Measurements from ENCODE around the gene PREX1.
A peak's percentile ranks its signal among the peaks of the same experiment; 100 is the strongest.

PREX1 gene

GRCh38 chr20:48631114-48632016 lies 196.4 kb downstream of the PREX1 start:
- DNase-seq = no peak

DNA sequence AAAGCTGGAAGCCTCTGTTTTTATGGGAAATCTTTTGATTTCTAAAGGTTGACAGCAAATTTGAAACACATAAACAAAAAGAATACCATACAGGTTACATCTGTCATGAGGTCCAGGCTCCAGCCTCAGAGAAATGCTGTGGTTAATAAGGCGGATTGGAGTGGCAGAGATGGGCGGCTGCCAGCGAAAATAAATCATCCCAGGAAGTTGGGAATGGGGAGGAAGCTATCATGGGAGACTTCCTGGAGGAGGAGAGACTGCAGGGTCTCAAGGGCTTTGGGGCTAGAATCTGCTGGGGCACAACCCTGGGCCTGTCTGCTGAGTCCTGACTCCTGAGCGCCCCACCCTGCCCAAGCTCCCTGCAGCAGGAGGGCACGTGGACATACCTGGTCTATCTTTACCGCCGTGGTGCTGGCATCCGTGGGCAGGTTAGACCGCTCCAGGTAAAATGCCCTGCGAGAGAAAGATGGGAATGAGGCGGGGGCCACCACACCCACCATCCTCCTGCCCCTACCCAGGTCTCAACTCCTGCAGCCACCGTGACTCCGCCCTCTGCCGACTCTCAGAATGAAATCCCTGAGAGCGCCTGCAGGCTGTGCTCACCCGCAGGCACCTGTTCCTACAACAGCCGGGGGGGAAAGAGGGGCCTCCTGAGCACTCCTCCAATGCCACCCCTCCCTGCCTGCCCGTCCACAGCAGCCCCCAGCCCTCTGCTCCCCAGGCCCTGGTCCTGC lies 197.3 kb downstream of the PREX1 start:
- no peak for DNase-seq

- DNase-seq = no peak
These were observed 197.9 kb downstream of the PREX1 start for GRCh38 chr20:48629960-48630315.

- no peak for DNase-seq
These were observed 198.5 kb downstream of the PREX1 start for GRCh38 chr20:48629069-48629959.

DNA sequence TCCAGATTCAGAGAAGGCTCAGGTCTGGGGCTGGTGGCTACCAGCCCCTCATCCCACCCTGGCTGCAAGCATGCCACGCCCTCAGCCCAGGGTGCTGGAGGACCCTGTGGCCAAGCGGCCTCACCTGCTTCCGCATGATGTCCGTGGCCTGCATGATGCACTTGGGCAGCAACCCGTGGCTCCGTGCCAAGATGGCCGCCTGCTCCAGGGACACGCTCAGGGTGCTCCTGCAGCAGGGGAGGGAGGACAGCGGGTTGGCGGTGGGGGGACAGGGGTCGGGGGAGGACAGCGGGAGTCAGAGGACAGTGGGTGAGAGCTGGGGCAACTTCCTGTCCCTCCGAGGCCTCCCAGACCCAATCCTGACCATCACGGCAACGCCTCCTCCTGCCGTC lies 200.1 kb downstream of the PREX1 start:
- no peak for DNase-seq

GRCh38 chr20:48626938-48627736 lies 200.7 kb downstream of the PREX1 start:
- DNase-seq = no peak

- peak in 1 of 4 experiments; percentile 8 for DNase-seq
These were observed 201.4 kb downstream of the PREX1 start for GRCh38 chr20:48626226-48626937.

GRCh38 chr20:48625136-48625900 lies 202.5 kb downstream of the PREX1 start:
- no peak for DNase-seq

- DNase-seq = no peak
These were observed 203.3 kb downstream of the PREX1 start for GRCh38 chr20:48624315-48625020.

DNA sequence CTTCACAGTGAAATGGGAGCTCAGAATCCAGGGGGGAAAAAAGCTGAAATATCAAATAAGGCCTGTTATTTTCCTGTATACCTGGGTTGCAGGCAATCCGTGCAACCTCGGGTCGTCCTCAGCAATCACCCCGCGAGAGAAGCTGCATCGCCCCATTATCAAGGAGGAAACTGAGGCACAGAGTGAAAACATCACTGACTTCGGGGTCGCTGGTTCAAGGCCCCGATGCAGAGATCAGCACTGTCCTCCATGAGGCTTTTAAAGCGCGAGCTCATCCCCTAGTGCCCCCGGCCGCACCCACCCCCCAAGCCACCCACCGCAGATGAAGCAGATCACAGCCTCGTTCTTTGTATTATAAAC lies 203.9 kb downstream of the PREX1 start:
- no peak for DNase-seq

DNA sequence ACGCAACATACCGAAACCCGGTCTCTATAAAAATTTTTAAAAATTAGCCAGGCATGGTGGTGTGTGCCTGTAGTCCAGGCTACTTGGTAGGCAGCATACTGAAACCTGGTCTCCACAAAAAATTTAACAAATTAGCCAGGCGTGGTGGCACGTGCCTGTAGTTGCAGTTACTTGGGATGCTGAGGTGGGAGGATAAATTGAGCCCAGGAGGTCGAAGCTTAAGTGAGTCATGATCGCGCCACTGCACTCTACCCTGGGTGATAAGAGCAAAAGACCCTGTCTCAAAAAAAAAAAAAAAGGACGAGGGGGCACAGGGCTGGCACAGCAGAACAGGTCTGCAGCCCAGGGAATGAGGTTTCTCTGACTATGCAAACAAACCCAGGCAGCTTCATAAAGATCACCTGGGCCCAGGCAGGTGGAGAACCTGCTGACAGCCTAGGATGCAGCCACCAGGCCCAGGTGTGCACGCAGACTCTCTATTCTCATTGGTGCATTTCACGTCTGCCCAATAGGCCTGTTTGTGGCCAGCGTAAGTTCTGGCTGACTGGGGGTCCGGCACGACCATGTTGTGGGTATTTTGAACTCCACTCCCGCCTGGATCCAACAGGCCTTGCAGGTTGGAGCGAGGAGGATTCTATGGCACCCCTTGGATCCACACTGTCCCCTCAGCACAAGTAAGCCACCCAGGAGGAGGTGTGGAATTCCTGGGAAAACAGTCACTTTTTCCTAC lies 204.5 kb downstream of the PREX1 start:
- DNase-seq = no peak

GRCh38 chr20:48622421-48622820 lies 205.4 kb downstream of the PREX1 start:
- no peak for DNase-seq

- no peak for DNase-seq
These were observed 206.3 kb downstream of the PREX1 start for GRCh38 chr20:48621376-48622078.

DNA sequence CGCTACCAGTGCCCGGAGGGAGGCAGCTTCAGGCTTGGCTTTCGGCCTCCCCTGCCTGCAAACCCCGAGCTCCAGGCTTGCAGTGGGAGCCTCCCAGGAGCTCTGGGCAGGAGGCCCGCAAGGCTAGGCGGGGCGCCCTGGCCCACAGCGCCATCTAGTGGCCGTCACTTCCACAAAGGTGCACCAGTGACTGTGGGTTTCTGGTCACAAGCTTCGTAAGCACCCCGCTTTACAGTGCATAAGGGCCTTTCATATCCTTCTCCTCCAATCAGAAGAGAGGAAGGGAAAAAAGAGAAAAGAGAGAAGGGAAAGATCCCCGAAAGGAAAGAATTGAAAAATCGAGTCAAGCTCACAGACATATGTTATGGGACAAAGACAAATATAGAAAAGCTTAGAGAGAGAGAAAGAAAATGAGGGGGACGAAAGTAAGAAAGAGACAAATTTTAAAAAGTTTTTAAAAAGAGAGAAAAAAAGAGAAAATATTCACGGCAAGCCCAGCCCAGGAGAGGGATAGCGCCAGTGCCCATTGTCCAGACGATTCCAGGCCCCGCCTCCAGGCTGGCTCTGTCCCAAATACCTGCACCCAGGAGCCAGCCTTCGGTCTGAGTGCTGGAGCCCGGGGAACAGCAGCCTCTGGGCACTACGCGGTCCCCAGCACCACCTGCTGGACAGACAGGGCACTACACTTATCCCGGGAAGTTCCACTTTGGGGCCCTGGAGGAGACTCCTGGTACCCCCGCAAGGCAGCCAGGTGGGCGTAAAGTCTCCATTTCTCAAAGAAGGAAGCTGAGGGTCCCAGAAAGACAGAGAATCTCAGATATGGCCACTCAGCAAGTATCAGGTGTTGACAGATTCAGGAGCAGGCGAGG lies 207.1 kb downstream of the PREX1 start:
- DNase-seq = peak; percentile 49 to 62 (median 54)

- DNase-seq = no peak
These were observed 207.7 kb downstream of the PREX1 start for GRCh38 chr20:48620154-48620506.

DNA sequence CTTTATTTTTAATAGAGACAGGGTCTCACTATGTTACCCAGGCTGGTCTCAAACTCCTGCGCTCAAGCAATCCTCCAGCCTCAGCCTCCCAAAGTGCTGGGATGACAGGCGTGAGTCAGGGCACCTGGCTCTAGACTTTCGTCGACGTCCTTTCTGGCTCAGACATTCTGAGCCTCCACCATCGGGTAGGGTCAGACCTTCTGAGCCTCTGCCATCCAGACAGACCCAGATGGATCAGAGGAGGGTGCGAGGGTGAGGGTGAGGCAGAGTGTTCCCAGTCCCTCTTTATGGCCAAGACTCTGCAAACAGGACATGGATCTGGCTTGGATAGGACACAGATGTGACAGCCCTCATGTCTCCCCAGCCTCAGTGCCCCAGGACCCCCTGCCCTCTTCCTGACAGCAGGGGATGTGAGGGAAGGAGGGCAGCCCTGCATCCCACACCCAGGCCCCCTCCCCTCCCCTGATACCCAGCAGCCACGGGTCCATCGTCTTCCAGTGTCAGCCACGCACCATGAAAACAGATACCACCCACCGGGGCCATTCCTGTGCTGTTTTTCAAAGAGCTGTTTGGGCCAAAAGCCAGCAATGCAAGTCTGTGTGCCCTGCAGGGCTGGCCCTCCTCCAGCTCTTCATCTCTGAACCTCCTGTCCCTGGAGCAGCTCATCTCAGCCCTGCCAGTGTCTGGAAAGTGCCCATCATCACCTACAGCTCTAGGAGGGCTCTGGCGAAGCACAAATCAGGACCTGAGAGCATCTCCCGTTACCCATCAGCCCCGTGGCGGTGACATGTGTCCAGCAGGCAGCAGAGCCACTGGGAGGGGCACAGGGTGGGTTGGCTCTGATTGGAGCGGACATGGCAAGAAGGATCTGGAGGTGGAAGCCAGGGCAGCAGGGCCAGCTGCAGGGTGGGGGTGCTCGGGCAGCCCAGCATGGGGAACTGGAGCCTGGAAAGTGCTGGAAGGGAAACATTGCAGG lies 208.4 kb downstream of the PREX1 start:
- no peak for DNase-seq

- no peak for DNase-seq
These were observed 209.2 kb downstream of the PREX1 start for GRCh38 chr20:48618631-48619030.
